ENCODE data around the gene BMF. TPM values are rescaled to one million over a fixed set of nuclear protein-coding genes. Genes with fewer than 3 reads are reported as not detected.
A peak's percentile ranks its signal among the peaks of the same experiment; 100 is the strongest.

BMF gene
- total RNA-seq, 1 donor from 2014 or later, result 16.9 TPM

GRCh38 chr15:40067921-40068624, 40.6 kb downstream of the BMF start:
- no peak for DNase-seq (ENCODE audit: low spot score)

- no peak for DNase-seq (ENCODE audit: low spot score)
Observed at GRCh38 chr15:40066589-40066988, 42.1 kb downstream of the BMF start.

- DNase-seq (ENCODE audit: low spot score), result no peak
Observed at GRCh38 chr15:40065166-40065565, 43.5 kb downstream of the BMF start.

- DNase-seq (ENCODE audit: low spot score), result no peak
Observed at GRCh38 chr15:40064231-40064894, 44.3 kb downstream of the BMF start.

- no peak for DNase-seq (ENCODE audit: low spot score)
Observed at GRCh38 chr15:40063563-40064011, 45.1 kb downstream of the BMF start.

- DNase-seq (ENCODE audit: low spot score), result no peak
Observed at GRCh38 chr15:40062816-40063562, 45.7 kb downstream of the BMF start.

- DNase-seq (ENCODE audit: low spot score), result no peak
Observed at GRCh38 chr15:40061212-40061901, 47.3 kb downstream of the BMF start.

GRCh38 chr15:40060236-40060961, 48.3 kb downstream of the BMF start:
- no peak for DNase-seq (ENCODE audit: low spot score)

GRCh38 chr15:40059821-40060220, 48.9 kb downstream of the BMF start:
- no peak for DNase-seq (ENCODE audit: low spot score)

- no peak for DNase-seq (ENCODE audit: low spot score)
Observed at GRCh38 chr15:40058476-40059140, 50.1 kb downstream of the BMF start.

- peak; percentile 76 for DNase-seq (ENCODE audit: low spot score)
Observed at GRCh38 chr15:40055576-40056293, 52.9 kb downstream of the BMF start.

GRCh38 chr15:40054855-40055575, 53.7 kb downstream of the BMF start:
- no peak for DNase-seq (ENCODE audit: low spot score)

GRCh38 chr15:40054605-40054854, 54.1 kb downstream of the BMF start:
- DNase-seq (ENCODE audit: low spot score), result no peak

GRCh38 chr15:40053831-40054604, 54.7 kb downstream of the BMF start:
- DNase-seq (ENCODE audit: low spot score), result no peak

- no peak for DNase-seq (ENCODE audit: low spot score)
Observed at GRCh38 chr15:40053079-40053830, 55.4 kb downstream of the BMF start.

GRCh38 chr15:40052604-40053003, 56.1 kb downstream of the BMF start:
- no peak for DNase-seq (ENCODE audit: low spot score)

- DNase-seq (ENCODE audit: low spot score), result no peak
Observed at GRCh38 chr15:40051616-40052415, 56.9 kb downstream of the BMF start.

All from umbilical cord (tissue), 2 donors.